ENCODE results near the gene RIOK1. TPM values are rescaled to one million over a fixed set of nuclear protein-coding genes. Genes with fewer than 3 reads are reported as not detected.

Gene RIOK1
- total RNA-seq, 2 donors from 2014 or later, result 11.8 to 15.6 TPM

GRCh38 chr6:7401075-7401474 is 11.5 kb downstream of the RIOK1 start:
- ATAC-seq, result no peak
- DNase-seq, result no peak
- intact Hi-C loops (cut with DNase I, micrococcal nuclease), result no loop called here

- ATAC-seq, result no peak
- intact Hi-C loops (cut with DNase I, micrococcal nuclease), result no loop called here
- no peak for DNase-seq
These were observed 13.1 kb downstream of the RIOK1 start for GRCh38 chr6:7402716-7403115.

GRCh38 chr6:7404546-7404945 is 14.9 kb downstream of the RIOK1 start:
- DNase-seq (no peak), ATAC-seq (no peak)
- intact Hi-C loops (cut with DNase I, micrococcal nuclease), result no loop called here

- no peak for ATAC-seq
- intact Hi-C loops (cut with DNase I, micrococcal nuclease), result no loop called here
- DNase-seq, result no peak
These were observed 17.1 kb downstream of the RIOK1 start for GRCh38 chr6:7406743-7407142.

- intact Hi-C loops (cut with DNase I, micrococcal nuclease), result loop anchor here in 1 of 2 donors (10.0 kb wide), 1 partner anchor 205 kb away; no protein-coding TSS in a partner anchor
- DNase-seq (no peak), ATAC-seq (peak; percentile 75)
These were observed 20.1 kb downstream of the RIOK1 start for GRCh38 chr6:7409740-7410139.

- ATAC-seq, result no peak
- DNase-seq, result no peak
- intact Hi-C loops (cut with DNase I, micrococcal nuclease), result loop anchor here in 1 of 2 donors (10.0 kb wide), 1 partner anchor 204 kb away; no protein-coding TSS in a partner anchor
These were observed 21.2 kb downstream of the RIOK1 start for GRCh38 chr6:7410851-7411250.

- no peak for ATAC-seq
- DNase-seq, result no peak
- intact Hi-C loops (cut with DNase I, micrococcal nuclease), result loop anchor here in 1 of 2 donors (10.0 kb wide), 1 partner anchor 203 kb away; no protein-coding TSS in a partner anchor
These were observed 21.7 kb downstream of the RIOK1 start for GRCh38 chr6:7411328-7411727.

GRCh38 chr6:7413151-7413823 is 23.7 kb downstream of the RIOK1 start:
- intact Hi-C loops (cut with DNase I, micrococcal nuclease), result loop anchor here in 1 of 2 donors (10.0 kb wide), 1 partner anchor 202 kb away; no protein-coding TSS in a partner anchor
- peak; percentile 91 for ATAC-seq
- DNase-seq, result no peak

GRCh38 chr6:7414811-7415210 is 25.2 kb downstream of the RIOK1 start:
- no peak for DNase-seq
- ATAC-seq, result no peak
- intact Hi-C loops (cut with DNase I, micrococcal nuclease), result loop anchor here in 1 of 2 donors (10.0 kb wide), 1 partner anchor 200 kb away; no protein-coding TSS in a partner anchor

- intact Hi-C loops (cut with DNase I, micrococcal nuclease), result loop anchor here in 1 of 2 donors (10.0 kb wide), 1 partner anchor 197 kb away; no protein-coding TSS in a partner anchor
- ATAC-seq (no peak), DNase-seq (no peak)
These were observed 28.1 kb downstream of the RIOK1 start for GRCh38 chr6:7417684-7418083.

GRCh38 chr6:7418238-7418905 is 28.8 kb downstream of the RIOK1 start:
- intact Hi-C loops (cut with DNase I, micrococcal nuclease), result loop anchor here in 1 of 2 donors (10.0 kb wide), 1 partner anchor 196 kb away; no protein-coding TSS in a partner anchor
- DNase-seq (no peak), ATAC-seq (no peak)

- no peak for DNase-seq
- intact Hi-C loops (cut with DNase I, micrococcal nuclease), result loop anchor here in 1 of 2 donors (10.0 kb wide), 1 partner anchor 196 kb away; no protein-coding TSS in a partner anchor
- no peak for ATAC-seq
These were observed 29.5 kb downstream of the RIOK1 start for GRCh38 chr6:7419065-7419464.

GRCh38 chr6:7421066-7421465 is 31.5 kb downstream of the RIOK1 start:
- intact Hi-C loops (cut with DNase I, micrococcal nuclease), result no loop called here
- DNase-seq, result no peak
- ATAC-seq, result no peak

GRCh38 chr6:7424058-7424457 is 34.5 kb downstream of the RIOK1 start:
- DNase-seq, result no peak
- ATAC-seq, result no peak
- intact Hi-C loops (cut with DNase I, micrococcal nuclease), result no loop called here

GRCh38 chr6:7424967-7425807 is 35.6 kb downstream of the RIOK1 start:
- ATAC-seq (peak; percentile 98), DNase-seq (peak in 1 of 2 donors; percentile 39)
- intact Hi-C loops (cut with DNase I, micrococcal nuclease), result no loop called here

GRCh38 chr6:7425808-7426190 is 36.2 kb downstream of the RIOK1 start:
- intact Hi-C loops (cut with DNase I, micrococcal nuclease), result no loop called here
- no peak for DNase-seq
- ATAC-seq, result no peak

GRCh38 chr6:7426447-7427169 is 37.0 kb downstream of the RIOK1 start:
- ATAC-seq, result no peak
- intact Hi-C loops (cut with DNase I, micrococcal nuclease), result no loop called here
- DNase-seq, result no peak

- intact Hi-C loops (cut with DNase I, micrococcal nuclease), result no loop called here
- ATAC-seq (no peak), DNase-seq (no peak)
These were observed 41.7 kb downstream of the RIOK1 start for GRCh38 chr6:7431313-7431673.
